ENCODE data around the gene RNF112.

RNF112 gene

DNA sequence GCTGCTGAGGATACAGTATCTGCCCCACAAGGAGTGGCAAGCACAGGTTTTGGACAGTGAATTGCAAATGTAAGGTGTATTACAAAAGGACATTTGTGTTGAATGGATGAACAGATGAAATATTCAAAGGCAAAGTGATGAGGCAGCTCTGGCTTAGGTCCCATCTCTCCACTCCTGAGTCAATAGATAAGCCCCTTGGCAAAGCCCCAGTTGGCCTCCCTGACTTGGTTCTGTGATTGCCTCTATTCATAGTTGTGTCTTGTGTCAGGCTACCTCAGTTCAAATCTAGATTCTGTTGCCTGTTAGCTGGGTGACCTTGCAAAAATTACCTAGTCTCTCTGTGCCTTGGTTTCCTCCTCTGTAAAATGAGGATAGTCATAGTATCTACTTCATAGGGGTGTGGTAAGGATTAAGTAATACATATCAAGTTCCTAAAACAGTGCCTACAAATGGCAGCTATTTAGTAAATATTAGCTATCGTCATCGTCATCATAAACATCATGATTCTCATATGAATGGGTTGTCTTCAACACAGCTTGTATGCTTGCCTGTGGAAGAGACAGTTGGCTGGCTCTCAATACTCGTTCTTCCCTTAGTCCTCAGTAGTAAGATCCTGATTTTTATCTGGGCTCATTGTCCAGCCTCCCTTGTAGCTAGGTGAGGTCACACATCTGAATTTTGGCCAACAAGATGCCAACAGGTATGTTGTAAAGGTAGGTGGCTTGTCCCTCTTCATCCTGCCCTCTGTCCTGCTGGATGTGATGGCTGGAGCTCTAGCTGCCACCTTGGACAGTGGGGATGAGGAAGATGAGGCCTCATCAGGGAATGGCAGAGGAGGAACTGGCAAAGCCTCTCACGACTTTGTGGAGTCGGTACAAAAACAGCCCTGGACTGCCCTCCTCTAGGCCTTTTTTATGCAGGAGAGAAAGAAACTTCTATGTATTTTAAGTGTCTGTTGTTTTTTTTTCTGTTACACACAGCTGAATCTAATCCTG, 21.9 kb upstream of the RNF112 start:
- DNase-seq (ENCODE audit: low read depth in 2 of 3, low spot score in 2 of 3) = no peak

DNA sequence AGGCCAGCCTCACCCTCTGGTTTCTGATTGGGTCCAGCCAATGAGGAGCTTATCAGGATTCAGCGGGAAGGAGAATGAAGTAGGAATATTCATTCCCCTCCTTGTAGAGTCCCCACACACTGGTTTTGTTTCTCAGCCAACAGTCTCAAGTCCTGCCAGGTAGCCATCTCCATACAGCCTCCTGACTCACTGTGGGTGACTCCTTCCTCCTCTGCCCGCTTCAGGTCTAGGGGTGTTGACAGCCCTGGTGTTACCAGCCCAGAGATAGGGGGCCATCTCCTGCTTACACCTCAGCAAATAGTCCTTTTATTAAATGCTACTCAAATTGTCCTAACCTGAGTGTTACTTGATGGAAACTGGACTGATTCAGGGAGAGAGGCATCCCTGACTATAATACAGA, 20.1 kb upstream of the RNF112 start:
- DNase-seq (ENCODE audit: low read depth in 2 of 3, low spot score in 2 of 3) = no peak

DNA sequence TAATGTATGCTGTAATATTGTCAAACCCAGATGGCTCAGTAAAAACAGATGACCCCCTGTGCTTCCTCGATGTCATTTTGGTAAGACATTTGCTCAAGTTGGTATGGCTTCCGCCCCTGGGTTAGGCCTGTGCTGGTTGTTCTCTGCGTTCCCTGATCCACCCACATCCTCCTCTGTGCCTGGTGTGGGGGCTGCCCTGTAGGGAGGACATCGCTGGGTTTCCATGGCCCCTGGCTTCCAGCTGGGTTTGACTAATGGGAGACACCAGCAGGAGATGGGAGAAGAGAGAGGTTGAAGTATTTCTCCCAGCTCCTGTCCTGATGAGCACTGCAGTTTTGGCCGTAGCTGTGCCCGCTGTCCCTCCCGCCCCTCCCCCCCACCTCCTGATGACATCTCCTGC, 19.6 kb upstream of the RNF112 start:
- no peak for DNase-seq (ENCODE audit: low read depth in 2 of 3, low spot score in 2 of 3)

DNA sequence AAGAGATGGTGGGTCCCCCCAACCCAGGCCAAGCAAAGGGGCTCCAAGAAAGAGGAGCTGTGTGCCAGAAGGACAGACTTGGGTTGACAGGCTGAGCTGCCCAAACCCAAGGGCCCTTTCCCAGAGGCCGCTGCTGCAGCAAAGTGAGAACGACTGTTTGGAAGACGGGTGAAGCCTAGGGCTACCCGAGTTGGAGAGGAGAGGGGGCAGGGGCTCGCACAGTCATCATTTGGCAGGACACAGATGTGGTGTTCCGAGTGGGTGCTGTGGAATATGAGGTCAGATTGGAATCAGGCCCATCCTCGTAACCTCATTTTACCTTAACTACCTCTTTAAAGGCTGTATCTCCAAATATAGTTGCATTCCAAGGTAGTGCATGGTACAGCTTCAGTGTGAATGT, 18.7 kb upstream of the RNF112 start:
- DNase-seq (ENCODE audit: low read depth in 2 of 3, low spot score in 2 of 3) = no peak

DNA sequence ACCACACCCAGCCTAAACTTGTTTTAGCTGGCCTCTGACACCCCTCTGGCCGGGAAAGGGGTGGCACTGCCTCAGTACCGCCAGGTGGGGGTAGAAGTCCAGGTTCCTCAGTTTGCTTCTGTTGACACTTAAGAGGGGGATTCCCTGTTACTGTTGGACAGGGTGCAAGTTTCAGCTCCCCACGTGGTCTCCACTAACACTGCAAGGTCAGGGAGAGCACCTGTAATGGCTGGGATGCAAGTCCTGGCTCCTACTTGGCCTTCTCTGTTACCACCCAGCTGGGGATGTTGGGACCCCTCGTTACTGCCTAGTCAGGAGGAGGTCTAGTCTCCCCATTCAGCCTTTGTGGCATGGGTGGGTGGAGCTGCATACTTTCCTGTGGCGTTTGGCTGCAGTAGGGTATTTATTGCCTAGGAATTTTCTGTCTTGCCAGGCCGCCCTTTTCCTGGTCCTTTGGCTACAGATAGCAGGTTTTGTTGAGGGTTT, 13.4 kb upstream of the RNF112 start:
- no peak for DNase-seq (ENCODE audit: low read depth in 2 of 3, low spot score in 2 of 3)

DNA sequence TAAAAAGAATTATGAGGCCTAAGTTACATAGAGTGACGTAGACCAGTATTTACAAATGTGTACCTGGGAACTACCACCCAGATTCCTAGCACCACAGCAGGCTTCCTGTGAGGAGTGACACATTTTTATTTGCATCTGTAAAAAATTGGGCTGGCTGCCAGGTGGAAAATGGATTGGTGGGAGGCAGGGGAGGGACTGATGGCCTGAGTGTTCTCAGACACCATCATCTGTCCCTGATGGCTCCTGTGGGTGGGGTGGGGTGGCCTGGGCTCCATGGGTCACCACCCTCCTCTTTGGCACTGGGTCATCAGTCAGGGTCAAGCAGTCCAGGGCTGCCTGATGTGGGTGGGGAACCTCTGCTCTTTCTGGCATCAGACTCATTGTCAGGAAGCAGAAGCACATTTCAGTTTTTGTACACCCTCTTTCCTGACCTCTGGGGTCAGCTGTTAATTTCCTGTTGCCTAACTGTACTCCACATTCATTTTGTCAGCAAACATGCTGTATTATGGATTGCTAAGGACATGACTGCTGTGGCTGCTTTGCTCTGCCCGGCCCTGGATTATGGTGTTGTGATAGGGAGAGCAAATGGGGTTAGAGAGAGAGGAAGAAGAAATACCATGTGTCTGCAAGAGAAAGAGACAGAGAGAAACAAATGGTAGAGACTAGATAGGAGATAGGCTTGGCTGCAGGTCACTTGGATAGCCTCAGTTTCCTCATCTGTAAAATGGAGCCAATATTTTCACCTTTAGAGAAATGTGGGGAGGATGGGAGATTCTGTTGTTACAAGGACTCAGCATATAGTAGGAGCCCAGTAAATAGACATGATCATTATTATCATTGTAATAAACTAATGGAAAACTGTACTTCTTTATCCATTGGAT, 12.5 kb upstream of the RNF112 start:
- DNase-seq (ENCODE audit: low read depth in 2 of 3, low spot score in 2 of 3) = no peak

DNA sequence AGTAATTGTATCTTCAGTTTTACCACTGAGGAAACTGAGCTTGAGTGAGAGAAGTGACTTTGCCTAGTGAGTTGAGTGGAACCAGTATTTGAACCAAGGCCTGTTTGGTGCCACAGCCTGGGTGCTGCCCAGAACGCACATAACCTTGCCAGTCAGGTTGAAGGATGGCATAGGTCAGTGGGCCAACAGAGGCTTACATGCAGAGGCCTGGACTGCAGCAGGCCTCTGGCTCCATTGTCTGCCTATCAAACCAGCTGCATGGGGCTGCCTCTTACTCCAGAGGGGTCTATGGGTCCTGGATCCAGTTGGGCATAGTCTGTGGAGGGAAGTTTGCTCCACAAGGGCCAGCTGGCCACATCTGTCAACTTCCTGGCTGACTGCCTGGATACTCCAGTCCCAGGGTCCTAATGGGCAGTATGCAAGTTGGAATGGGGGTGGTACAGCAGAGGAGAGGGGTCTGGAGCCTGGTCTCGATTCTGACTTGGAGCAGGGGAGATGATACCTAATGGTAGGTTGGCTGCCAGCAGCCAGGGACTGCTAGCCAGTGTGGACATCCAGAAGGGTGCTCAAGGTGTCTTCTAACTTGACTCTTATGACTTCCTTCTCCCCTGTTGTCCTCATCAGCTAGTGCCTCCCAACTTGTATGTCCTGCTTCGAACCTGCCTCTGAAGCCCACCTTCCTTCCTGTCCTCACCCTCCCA, 11.1 kb upstream of the RNF112 start:
- no peak for DNase-seq (ENCODE audit: low read depth in 2 of 3, low spot score in 2 of 3)

DNA sequence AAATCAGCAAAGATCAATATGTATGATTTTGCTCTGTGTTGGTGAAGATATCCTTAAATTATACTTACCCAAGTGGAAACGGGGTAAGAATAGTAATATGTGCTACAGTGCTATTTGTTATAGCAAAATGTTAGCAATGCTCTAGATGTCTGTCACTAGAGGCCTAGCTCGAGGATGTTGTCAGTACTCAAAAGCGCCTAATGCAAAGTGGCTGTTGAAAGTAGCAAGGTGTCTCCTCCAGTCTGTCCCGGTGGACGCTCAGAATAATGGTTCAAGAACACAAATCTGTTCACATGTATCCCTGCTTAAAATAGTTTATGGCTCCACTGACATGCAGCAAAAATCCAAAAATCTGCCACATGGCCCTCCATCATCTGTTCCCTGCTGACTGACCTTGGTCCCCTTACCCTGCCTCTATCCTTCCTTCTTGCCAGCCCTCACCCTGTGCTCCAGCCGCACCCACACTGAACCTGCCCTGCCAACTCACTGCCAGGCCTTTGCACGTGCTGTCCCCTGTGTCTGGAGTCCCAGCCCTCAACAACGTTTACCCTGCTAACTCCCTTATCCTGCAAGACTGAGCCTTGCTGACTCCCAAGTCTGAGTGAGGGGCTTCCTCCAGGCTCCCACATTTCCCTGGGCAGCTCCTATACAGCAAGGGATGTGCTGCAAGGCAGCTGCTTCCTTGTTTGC, 9.6 kb upstream of the RNF112 start:
- DNase-seq (ENCODE audit: low read depth in 2 of 3, low spot score in 2 of 3) = no peak

DNA sequence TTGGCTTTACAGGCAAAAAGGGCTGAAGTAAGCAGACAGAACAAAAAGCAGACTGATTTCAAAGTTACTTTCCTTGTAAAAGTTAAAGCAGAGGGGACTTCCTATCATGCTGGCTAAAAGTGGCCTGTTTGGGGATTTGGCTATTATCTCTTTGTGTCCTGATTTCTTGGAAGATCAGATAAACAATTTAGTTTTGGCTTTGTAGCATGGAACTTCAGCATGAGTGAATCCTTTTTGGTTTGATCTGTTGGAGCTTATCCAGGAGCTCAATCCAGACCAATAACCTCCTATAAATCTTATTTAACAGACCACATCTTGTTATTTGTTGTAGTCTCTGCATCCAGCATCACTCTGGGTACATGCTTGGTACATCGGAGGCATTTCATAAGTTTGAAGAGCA, 8.9 kb upstream of the RNF112 start:
- DNase-seq (ENCODE audit: low read depth in 2 of 3, low spot score in 2 of 3) = no peak

DNA sequence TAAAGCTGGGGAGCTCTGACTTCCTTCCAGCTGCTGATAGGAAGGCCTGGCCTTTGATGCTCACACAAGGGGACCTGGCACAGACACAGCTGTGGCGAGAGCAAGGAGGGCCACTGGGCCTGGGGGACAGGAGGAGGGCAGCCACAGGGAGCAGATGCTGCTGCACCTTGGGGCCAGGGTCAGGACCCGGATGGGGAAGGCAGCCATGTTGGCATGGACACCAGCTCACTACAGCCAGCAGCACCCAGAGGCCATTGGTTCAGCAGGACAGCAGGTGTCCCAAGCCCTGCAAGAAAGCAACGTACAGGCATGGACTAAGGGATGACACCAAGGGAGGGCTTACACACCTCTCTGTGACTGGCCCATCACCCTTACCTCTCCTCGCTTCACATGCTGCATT, 8.0 kb upstream of the RNF112 start:
- DNase-seq (ENCODE audit: low read depth in 2 of 3, low spot score in 2 of 3) = no peak

DNA sequence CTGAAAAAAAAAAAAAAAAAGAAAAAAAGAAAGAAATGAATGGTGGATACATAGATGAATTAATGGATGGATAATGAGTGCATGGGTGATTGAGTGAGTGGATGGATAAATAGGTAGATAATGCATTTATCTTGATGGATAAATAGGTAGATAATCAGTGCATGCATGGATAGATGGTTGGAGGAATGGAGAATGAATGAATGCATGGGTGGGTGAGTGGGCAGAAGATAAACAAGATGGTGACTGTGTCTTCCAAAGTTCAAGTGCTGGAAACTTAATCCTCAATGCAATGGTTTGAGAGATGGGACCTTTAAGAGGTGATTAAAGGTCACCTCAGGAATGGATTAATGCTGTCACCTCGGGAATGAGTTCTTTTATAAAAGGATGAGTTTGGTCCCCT, 6.8 kb upstream of the RNF112 start:
- no peak for DNase-seq (ENCODE audit: low read depth in 2 of 3, low spot score in 2 of 3)

DNA sequence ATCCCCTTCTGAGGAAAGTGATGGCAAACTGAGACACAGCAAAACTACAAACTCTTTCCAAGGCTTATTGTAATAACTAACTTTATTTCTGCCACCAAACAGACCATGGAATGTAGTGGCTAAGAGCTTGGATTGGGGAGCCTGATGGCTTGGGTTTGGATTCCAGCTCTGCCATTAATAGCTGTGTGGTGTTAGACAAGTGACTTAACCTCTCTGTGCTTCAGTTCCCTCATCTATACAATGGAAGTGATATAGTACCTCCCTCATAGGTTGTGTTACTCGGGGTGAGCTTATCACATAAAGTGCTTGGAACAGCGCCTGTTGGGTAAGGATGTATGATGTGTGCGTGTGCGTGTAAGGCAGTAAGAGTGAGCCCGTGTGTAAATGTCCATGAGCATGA, 5.9 kb upstream of the RNF112 start:
- DNase-seq (ENCODE audit: low read depth in 2 of 3, low spot score in 2 of 3) = no peak

DNA sequence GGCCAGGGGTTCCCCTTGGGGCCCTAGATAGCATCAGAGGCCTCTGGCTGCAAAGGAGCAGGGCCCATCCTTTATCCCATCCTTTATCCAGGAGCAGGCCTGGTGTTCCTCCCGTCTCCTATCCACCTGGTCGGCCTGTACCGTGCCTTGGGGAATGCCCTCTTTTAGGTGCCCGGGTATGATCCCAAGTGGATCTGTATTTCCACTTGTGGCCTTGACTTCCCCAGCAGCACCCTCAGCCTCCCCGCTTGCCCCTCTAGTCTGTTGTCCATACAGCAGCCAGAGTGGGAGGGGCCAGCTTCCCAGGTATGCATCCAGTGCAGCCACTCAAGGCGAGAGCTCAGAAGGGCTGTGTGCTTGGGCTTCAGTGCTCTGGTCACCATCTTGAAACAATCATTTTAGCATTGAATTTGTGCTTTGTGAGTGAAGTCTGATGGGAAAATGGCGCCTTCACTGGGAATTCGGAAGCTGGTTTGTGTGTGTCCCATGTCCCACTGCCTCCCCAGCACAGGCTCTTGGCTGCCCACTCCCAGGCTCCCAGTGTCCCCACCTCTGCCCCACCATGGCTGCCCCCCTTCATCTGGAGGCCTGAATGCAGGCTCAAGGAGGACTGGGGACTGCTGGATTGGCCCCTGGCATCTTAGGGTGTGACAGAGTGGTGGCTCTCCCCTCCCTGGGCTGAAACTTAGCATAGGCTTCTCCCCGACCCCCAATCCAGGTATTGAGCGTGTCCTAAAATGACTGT, 3.3 kb upstream of the RNF112 start:
- DNase-seq (ENCODE audit: low read depth in 2 of 3, low spot score in 2 of 3) = no peak

DNA sequence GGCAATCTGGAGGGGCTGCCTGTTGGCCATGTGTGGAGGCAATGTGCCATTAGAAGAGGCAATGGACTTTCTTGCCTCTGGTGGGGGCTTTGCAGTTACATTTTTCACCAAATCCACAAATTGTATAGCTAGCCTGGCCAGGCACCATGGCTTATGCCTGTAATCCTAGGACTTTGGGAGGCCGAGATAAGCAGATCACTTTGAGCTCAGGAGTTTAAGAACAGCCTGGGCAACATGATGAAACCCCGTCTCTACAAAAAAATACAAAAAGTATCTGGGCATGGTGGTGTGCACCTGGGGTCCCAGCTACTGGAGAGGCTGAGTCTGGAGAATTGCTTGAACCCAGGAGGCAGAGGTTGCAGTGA, 2.7 kb upstream of the RNF112 start:
- DNase-seq (ENCODE audit: low read depth in 2 of 3, low spot score in 2 of 3) = no peak

DNA sequence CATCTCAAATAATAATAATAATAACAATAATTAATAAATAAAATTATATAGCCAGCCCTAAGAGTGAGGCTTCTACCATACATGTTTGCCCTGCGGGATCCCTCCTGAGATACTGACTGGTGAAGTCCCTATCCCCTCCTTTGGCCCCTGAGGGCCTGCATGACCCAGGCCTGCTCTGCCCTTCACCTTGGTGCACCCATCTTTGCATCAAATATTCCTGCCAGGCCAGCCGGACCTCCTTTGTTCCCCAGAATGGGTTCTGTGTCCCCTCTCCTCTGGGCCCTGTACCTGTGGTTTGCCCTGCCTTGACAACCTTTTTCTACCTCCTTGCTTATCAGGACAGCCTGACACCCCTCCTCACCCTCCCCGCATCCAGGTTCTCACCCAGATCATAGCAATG, 2.0 kb upstream of the RNF112 start:
- DNase-seq (ENCODE audit: low read depth in 2 of 3, low spot score in 2 of 3) = no peak

DNA sequence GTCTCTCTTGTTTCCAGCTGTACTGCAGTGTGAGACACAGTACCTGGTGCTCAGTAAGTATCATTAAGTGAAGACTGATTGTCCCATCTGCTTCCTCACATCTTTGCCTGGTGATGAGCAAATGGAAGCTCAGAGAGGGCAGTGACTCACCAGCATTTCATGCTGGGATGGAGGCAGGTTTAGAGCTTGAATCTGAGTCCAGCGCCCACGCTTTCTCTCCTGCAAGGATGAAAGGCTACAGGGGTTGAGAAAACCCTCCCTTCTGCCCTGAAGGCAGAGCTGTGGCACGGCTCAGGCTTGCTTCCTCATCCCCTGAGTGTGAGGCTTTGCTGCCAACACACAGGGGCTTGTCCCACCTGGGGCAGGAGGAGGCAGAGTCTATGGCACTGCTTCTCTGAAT, 1.5 kb upstream of the RNF112 start:
- no peak for DNase-seq (ENCODE audit: low read depth in 2 of 3, low spot score in 2 of 3)

DNA sequence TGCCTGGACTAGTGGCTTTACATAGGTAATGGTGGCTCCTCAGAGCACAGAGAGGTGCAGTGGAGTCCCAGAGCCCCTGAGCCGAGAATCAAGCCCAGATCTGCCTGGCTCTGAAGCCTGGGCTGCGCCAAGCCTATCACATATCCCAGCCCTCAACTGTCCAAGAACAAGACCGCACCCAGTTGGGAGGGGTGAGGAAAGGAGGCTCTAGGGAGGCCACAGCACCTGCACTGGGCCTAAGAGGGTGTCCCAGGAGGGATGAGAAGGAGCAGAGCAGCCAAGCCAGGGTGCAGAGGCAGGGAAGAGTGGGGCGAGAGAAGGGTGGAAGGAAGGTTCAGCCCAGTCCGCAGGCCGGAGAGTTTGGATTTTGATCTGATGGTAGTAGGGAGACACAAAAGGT, 941 bp upstream of the RNF112 start:
- DNase-seq (ENCODE audit: low read depth in 2 of 3, low spot score in 2 of 3) = no peak

DNA sequence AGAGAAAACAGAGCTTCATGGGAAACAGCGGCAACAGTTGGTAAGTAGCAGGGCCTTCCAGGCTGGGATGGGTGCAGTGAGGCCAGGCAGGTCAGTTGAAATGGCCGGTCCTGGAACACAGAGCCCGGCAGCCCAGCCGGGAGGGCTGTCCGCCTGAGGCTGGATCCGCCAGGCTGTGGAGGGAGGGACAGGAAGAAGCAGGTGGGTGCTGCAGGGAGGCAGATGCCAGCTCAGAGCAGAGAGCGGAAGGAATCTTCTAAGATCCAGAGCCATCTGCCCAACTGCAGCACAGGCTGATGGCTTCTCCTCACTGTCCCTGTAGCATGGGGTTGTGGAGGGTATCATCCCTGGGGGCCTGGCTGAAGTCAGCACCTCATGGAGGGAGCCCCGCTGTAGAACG, 599 bp downstream of the RNF112 start:
- no peak for DNase-seq (ENCODE audit: low read depth in 2 of 3, low spot score in 2 of 3)

DNA sequence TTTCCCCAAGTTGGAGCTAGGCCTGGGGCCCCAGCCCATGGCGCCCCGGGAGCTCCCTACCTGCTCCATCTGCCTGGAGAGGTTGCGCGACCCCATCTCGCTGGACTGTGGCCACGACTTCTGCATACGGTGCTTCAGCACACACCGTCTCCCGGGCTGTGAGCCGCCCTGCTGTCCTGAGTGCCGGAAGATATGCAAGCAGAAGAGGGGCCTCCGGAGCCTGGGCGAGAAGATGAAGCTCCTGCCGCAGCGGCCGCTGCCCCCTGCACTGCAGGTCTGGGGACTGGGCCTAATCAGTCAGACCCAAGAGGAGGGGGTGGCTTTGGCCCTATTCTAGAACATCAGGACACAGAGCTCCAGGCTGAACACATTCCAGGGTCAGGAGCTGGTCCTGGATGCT, 1.5 kb downstream of the RNF112 start:
- no peak for DNase-seq (ENCODE audit: low read depth in 2 of 3, low spot score in 2 of 3)

DNA sequence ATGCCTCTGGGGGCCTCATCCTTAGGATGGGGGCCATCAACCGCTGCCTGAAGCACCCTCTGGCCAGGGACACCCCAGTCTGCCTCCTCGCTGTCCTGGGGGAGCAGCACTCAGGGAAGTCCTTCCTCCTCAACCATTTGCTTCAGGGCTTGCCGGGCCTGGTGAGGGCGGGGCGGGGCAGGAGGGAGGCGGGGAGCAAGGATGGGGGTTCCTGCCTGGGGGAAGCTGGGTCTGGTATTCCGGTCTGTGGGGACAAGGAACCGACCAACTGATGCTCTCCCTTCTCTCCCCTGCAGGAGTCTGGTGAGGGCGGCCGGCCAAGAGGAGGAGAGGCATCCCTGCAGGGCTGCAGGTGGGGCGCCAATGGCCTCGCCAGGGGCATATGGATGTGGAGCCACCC, 2.0 kb downstream of the RNF112 start:
- no peak for DNase-seq (ENCODE audit: low read depth in 2 of 3, low spot score in 2 of 3)

All from activated CD8-positive, alpha-beta memory T cell treated with anti-CD3 and anti-CD28 coated beads for 48 hours (primary cell).